OCI-LY1 (cell line): ENCODE data around the gene RHBDF2.

Experiments used
- H2AFZ ChIP-seq: fragments of 200-600 bp; sonication (generic), shearing (Covaris generic); 2 replicates; pipeline ENCODE4 v1.6.0; 2014; ENCODE audit warnings: antibody characterized with exemption, mild to moderate bottlenecking, low read length
- H3F3A ChIP-seq: fragments of 200-600 bp; sonication (generic), shearing (Covaris generic); 2 replicates; pipeline ENCODE4 v1.6.0; 2014; ENCODE audit warnings: mild to moderate bottlenecking, antibody characterized with exemption, low read length, moderate library complexity; ENCODE audit not compliant: insufficient read depth
- H3K27ac ChIP-seq: fragments of 200-600 bp; sonication (generic); 2 replicates; pipeline ENCODE4 v1.5.1; 2014; ENCODE audit warnings: low read length, mixed run types, mild to moderate bottlenecking, low read depth; ENCODE audit not compliant: poor library complexity, severe bottlenecking
- H3K27me3 ChIP-seq: fragments of 200-600 bp; sonication (generic); 2 replicates; pipeline ENCODE4 v1.6.0; 2014; ENCODE audit warnings: antibody characterized with exemption, mild to moderate bottlenecking, low read length, moderate library complexity; ENCODE audit not compliant: insufficient read depth
- H3K36me3 ChIP-seq: fragments of 200-600 bp; sonication (generic); 2 replicates; pipeline ENCODE4 v1.6.1; 2014; ENCODE audit warnings: mild to moderate bottlenecking, antibody characterized with exemption, low read length, moderate library complexity, mixed read lengths; ENCODE audit not compliant: insufficient read depth
- H3K4me1 ChIP-seq: fragments of 200-600 bp; sonication (generic); 2 replicates; pipeline ENCODE4 v1.5.1; 2014; ENCODE audit warnings: mild to moderate bottlenecking, low read length, moderate library complexity; ENCODE audit not compliant: insufficient read depth, severe bottlenecking
- H3K4me2 ChIP-seq: fragments of 200-600 bp; sonication (generic), shearing (Covaris generic); 2 replicates; pipeline ENCODE4 v1.6.1; 2014; ENCODE audit warnings: low read length
- H3K4me3 ChIP-seq: fragments of 200-600 bp; sonication (generic); 2 replicates; pipeline ENCODE4 v1.5.1; 2014; ENCODE audit warnings: low read length, low read depth, mild to moderate bottlenecking, mixed read lengths; ENCODE audit not compliant: poor library complexity, severe bottlenecking
- H3K79me2 ChIP-seq: fragments of 200-600 bp; shearing (Covaris generic); 2 replicates; pipeline ENCODE4 v1.6.1; 2016; ENCODE audit warnings: mixed run types, low read length, mixed read lengths; ENCODE audit not compliant: insufficient read depth
- H3K9ac ChIP-seq: fragments of 200-600 bp; sonication (generic), shearing (Covaris generic); 2 replicates; pipeline ENCODE4 v1.6.1; 2014; ENCODE audit warnings: mild to moderate bottlenecking, low read length, mixed read lengths
- H3K9me2 ChIP-seq: fragments of 200-600 bp; sonication (generic), shearing (Covaris generic); 2 replicates; pipeline ENCODE4 v1.6.1; 2014; ENCODE audit warnings: low read depth, mild to moderate bottlenecking, low read length, mixed read lengths
- H3K9me3 ChIP-seq: fragments of 200-600 bp; shearing (Covaris generic); 2 replicates; pipeline ENCODE4 v1.6.1; 2014; ENCODE audit warnings: low read length, mixed read lengths
- H4K20me1 ChIP-seq: fragments of 200-600 bp; sonication (generic), shearing (Covaris generic); 2 replicates; pipeline ENCODE4 v1.6.0; 2016; ENCODE audit warnings: mild to moderate bottlenecking, low read length; ENCODE audit not compliant: insufficient read depth
- EZH2 ChIP-seq: fragments of 200-600 bp; sonication (generic), shearing (Covaris generic); IDR thresholded peaks from 2 replicates; pipeline ENCODE4 v1.8.0; 2017; ENCODE audit warnings: borderline replicate concordance, mixed run types, mild to moderate bottlenecking, antibody characterized with exemption, low read length, moderate library complexity, mixed read lengths
- TF ChIP-seq, protein P1 (sequence below): fragments of 200-600 bp; sonication (generic), shearing (Covaris generic); IDR thresholded peaks from 2 replicates; pipeline ENCODE4 v1.5.1; 2017; ENCODE audit warnings: mild to moderate bottlenecking, antibody characterized with exemption, low read length, moderate library complexity, mixed read lengths

Gene RHBDF2

DNA sequence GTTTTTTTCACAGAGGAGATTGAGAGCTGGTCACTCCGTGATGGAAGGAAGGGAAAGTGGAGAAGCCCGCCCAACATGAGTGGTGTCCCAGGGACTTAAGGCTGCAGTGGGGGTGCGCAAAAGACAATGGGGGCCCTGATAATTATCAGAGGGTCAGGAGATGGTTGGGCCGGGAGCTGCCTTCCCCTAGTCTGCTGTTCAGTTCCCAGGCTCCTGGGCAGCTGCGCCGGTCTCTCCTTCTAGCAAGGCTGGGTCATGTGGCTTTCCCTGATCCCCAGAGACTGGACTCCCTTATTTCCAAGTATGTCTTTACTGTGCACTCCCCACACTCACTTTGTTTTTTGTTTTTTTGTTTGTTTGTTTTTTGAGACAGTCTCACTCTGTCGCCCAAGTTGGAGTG lies 20.0 kb upstream of the RHBDF2 start:
- Histone ChIP-seq H3K27ac (no peak overlapping the region), H3K79me2 (no peaks in the 10 kb centered on the region), H3K4me1 (no peaks in the 10 kb centered on the region), H3K27me3 (peaks cover 6% of the 10 kb centered on the region; the same call in 1 of the 2 replicates), H4K20me1 (no peaks in the 10 kb centered on the region), H3K9ac (no peak overlapping the region), H3K4me2 (no peak overlapping the region), H3K36me3 (no peaks in the 10 kb centered on the region), H3F3A (no peaks in the 10 kb centered on the region), H3K4me3 (no peak overlapping the region), H2AFZ (no peak overlapping the region), H3K9me3 (no peaks in the 10 kb centered on the region), H3K9me2 (no peaks in the 10 kb centered on the region)
- TF ChIP-seq, protein P1, sequence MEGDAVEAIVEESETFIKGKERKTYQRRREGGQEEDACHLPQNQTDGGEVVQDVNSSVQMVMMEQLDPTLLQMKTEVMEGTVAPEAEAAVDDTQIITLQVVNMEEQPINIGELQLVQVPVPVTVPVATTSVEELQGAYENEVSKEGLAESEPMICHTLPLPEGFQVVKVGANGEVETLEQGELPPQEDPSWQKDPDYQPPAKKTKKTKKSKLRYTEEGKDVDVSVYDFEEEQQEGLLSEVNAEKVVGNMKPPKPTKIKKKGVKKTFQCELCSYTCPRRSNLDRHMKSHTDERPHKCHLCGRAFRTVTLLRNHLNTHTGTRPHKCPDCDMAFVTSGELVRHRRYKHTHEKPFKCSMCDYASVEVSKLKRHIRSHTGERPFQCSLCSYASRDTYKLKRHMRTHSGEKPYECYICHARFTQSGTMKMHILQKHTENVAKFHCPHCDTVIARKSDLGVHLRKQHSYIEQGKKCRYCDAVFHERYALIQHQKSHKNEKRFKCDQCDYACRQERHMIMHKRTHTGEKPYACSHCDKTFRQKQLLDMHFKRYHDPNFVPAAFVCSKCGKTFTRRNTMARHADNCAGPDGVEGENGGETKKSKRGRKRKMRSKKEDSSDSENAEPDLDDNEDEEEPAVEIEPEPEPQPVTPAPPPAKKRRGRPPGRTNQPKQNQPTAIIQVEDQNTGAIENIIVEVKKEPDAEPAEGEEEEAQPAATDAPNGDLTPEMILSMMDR: no peak
- TF ChIP-seq EZH2: no peak

DNA sequence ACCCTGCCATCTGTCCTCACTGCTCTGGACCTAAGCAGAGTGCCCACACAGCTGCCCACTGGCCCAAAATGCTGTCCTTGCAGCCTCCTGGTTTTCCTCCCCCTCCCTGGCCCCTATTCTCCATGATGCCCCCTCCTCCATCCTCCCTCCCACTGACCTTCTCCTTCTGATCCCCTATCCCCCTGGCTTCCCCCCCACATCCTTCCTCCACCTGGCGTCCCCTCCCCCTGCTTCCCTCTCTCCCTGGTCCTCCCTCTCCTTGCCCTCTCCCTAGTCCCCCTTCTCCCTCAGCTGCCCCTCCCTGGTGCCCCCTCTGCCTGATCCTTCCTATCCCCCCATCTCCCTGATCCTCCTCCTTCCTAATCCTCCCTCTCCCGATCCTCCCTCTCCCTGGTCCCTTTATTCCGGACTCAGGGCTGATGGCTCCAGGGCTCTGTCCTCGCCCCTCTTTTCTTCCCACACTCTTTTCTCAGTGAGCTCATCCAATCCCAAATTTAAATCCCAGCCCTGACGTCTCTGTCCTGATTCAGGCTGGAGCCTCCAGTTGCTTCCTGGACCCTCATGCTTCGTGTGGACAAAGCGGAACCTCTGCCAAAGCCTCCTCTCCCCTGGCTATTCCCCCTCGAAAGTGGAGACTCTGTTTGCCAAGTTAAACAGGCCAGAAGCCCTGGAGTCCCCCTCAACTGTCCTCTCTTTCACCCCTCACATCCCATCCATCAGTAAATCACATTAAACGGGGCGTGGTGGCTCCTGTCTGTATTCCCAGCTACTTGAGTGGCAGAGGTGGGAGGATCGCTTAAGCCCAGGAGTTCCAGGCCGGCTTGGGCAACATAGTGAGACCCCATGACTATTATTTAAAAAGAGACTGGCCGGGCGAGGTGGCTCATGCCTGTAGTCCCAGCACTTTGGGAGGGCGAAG lies 18.1 kb upstream of the RHBDF2 start:
- no peaks in the 10 kb centered on the region; the same call in 1 of the 2 replicates for H3K27me3 ChIP-seq
- no peak overlapping the region for H3K27ac ChIP-seq
- H3K4me1 ChIP-seq: peaks cover 4% of the 10 kb centered on the region
- no peaks in the 10 kb centered on the region for H3F3A ChIP-seq
- no peak overlapping the region for H3K4me2 ChIP-seq
- H3K9ac ChIP-seq: no peak overlapping the region
- no peaks in the 10 kb centered on the region for H3K36me3 ChIP-seq
- TF ChIP-seq, protein P1: no peak
- TF ChIP-seq EZH2: no peak
- H2AFZ ChIP-seq: no peak overlapping the region
- H3K4me3 ChIP-seq: no peak overlapping the region
- no peaks in the 10 kb centered on the region for H3K9me2 ChIP-seq
- no peaks in the 10 kb centered on the region for H4K20me1 ChIP-seq
- no peaks in the 10 kb centered on the region for H3K9me3 ChIP-seq
- no peaks in the 10 kb centered on the region for H3K79me2 ChIP-seq

DNA sequence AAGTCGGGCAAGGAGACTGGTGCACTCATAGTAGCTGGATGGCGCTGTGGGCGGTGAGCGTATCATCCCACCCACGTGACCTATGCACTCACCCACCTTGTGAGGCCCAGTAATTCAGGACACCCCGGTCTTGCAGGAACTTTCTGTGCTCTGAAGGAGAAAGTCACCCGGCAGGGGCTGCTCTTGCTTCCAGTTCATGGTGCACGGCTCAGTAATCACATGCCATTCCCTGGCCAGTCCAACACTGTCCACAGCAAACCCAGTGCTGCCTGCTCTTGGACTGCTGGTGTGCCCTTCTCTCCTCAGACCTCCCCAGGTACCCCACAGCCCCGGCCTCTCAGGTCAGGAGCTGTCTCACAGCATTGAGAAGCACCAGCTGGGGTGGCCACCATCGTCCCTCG lies 16.4 kb upstream of the RHBDF2 start:
- Histone ChIP-seq H3K9ac (no peak overlapping the region), H3K36me3 (no peaks in the 10 kb centered on the region), H3K4me3 (no peak overlapping the region), H3K4me2 (no peak overlapping the region), H3K9me3 (no peaks in the 10 kb centered on the region), H3F3A (no peaks in the 10 kb centered on the region), H3K79me2 (no peaks in the 10 kb centered on the region), H3K27ac (no peak overlapping the region), H2AFZ (no peak overlapping the region), H3K27me3 (no peaks in the 10 kb centered on the region; the same call in 1 of the 2 replicates), H3K4me1 (peaks cover 4% of the 10 kb centered on the region), H4K20me1 (no peaks in the 10 kb centered on the region), H3K9me2 (no peaks in the 10 kb centered on the region)
- TF ChIP-seq, protein P1: no peak
- TF ChIP-seq EZH2: no peak
